Osteocyte (in vitro differentiated cells): ENCODE measurements around the gene EXOC8. TPM values are rescaled to one million over a fixed set of nuclear protein-coding genes. Genes with fewer than 3 reads are reported as not detected.

Experiments
- DNase-seq: peaks from one replicate; pipeline ENCODE4 v3.0.0; 2021; ENCODE audit warnings: mixed read lengths; ENCODE audit not compliant: unreplicated experiment; ENCODE audit errors: extremely low spot score
- H3K27ac Mint-ChIP-seq: one replicate; pipeline ENCODE4 v1.8.0; 2021; ENCODE audit warnings: mild to moderate bottlenecking, mixed read lengths; ENCODE audit not compliant: unreplicated experiment
- H3K27me3 Mint-ChIP-seq: one replicate; pipeline ENCODE4 v1.8.0; 2021; ENCODE audit warnings: mixed read lengths; ENCODE audit not compliant: unreplicated experiment
- H3K36me3 Mint-ChIP-seq: one replicate; pipeline ENCODE4 v1.8.0; 2021; ENCODE audit warnings: mixed read lengths; ENCODE audit not compliant: unreplicated experiment
- H3K4me1 Mint-ChIP-seq: one replicate; pipeline ENCODE4 v1.8.0; 2021; ENCODE audit warnings: mixed read lengths; ENCODE audit not compliant: unreplicated experiment
- H3K4me3 Mint-ChIP-seq: one replicate; pipeline ENCODE4 v1.8.0; 2021; ENCODE audit warnings: mild to moderate bottlenecking, moderate library complexity, mixed read lengths; ENCODE audit not compliant: unreplicated experiment
- H3K9me3 Mint-ChIP-seq: one replicate; pipeline ENCODE4 v1.8.0; 2021; ENCODE audit warnings: mixed read lengths; ENCODE audit not compliant: unreplicated experiment
- total RNA-seq: library from RNA; stranded (reverse); gene quantifications from 2 replicates; pipeline ENCODE4 v1.2.1, GENCODE V29; 2021
- TF ChIP-seq, protein P1 (sequence below): fragments of 200-600 bp; sonication (generic); IDR thresholded peaks from 2 replicates; pipeline ENCODE4 v1.5.0; 2021; ENCODE audit warnings: antibody characterized with exemption, mild to moderate bottlenecking, moderate library complexity

EXOC8 gene
- total RNA-seq, 1 donor from 2014 or later, result 13.4 TPM

DNA sequence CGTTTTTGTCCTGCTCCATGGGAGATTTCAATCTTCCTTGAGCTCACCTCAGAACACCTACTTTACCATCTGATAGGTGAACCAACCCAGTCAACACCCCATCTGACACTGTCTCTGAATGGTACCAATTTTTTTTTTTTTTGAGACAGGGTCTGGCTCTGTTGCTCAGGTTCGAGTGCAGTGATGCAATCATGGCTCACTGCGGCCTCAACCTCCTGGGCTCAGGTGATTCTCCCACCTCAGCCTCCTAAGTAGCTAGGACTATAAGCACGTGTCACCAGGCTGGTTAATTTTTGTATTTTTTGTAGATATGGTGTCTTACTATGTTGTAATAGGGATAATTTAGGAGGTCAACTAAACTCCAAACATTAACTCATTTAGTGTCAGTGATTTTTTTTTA, 36.7 kb upstream of the EXOC8 start:
- no peak overlapping the region for H3K4me3 Mint-ChIP-seq
- DNase-seq, result no peak
- peaks cover 9% of the 10 kb centered on the region for H3K4me1 Mint-ChIP-seq
- no peaks in the 10 kb centered on the region for H3K27me3 Mint-ChIP-seq
- no peaks in the 10 kb centered on the region for H3K9me3 Mint-ChIP-seq
- no peak overlapping the region for H3K27ac Mint-ChIP-seq
- TF ChIP-seq, protein P1, sequence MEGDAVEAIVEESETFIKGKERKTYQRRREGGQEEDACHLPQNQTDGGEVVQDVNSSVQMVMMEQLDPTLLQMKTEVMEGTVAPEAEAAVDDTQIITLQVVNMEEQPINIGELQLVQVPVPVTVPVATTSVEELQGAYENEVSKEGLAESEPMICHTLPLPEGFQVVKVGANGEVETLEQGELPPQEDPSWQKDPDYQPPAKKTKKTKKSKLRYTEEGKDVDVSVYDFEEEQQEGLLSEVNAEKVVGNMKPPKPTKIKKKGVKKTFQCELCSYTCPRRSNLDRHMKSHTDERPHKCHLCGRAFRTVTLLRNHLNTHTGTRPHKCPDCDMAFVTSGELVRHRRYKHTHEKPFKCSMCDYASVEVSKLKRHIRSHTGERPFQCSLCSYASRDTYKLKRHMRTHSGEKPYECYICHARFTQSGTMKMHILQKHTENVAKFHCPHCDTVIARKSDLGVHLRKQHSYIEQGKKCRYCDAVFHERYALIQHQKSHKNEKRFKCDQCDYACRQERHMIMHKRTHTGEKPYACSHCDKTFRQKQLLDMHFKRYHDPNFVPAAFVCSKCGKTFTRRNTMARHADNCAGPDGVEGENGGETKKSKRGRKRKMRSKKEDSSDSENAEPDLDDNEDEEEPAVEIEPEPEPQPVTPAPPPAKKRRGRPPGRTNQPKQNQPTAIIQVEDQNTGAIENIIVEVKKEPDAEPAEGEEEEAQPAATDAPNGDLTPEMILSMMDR, result no peak
- H3K36me3 Mint-ChIP-seq, result peaks cover 6% of the 10 kb centered on the region

DNA sequence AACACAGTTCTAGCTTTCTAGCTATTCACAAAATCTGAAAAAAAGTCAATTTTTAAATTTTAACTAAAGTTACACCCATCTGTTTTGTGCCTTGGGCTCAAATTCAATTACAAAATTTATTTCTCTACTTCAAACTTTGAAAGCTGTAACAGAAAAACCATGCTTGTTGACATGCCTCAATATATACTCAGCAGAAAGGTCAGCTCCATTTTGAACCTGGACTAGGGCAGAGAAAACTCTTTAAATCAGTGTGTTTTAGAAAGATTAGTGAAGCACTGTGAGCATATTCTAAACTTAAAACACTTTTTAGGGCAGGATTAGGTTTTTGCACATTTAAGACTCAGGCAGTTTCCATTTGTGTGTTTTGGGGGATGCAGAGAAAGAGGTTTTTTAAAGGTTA, 34.8 kb upstream of the EXOC8 start:
- H3K4me3 Mint-ChIP-seq, result no peak overlapping the region
- no peak for DNase-seq
- TF ChIP-seq, protein P1, result no peak
- peaks cover 8% of the 10 kb centered on the region for H3K36me3 Mint-ChIP-seq
- no peak overlapping the region for H3K27ac Mint-ChIP-seq
- H3K4me1 Mint-ChIP-seq, result peaks cover 9% of the 10 kb centered on the region
- no peaks in the 10 kb centered on the region for H3K9me3 Mint-ChIP-seq
- no peaks in the 10 kb centered on the region for H3K27me3 Mint-ChIP-seq

DNA sequence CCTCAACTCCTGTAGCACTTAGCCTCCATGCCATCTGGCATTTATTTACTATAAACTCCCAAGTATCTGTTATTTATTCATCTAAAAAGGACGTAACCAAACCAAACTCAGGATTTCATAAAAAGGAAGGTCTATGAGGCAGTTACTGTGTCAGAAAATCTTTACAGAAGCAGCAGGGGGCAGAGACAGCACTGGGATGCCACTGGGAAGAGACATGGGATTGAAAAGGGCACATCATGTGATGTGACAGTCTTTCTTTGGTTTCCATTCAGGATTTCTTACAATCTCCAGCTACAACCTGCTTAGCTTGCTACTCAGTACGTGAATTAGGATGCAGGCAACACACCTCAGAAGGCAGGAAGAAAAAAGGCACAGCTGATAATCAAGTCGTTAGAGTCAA, 31.6 kb upstream of the EXOC8 start:
- H3K4me3 Mint-ChIP-seq, result no peak overlapping the region
- no peaks in the 10 kb centered on the region for H3K27me3 Mint-ChIP-seq
- no peaks in the 10 kb centered on the region for H3K9me3 Mint-ChIP-seq
- H3K36me3 Mint-ChIP-seq, result peaks cover 25% of the 10 kb centered on the region
- no peak overlapping the region for H3K27ac Mint-ChIP-seq
- H3K4me1 Mint-ChIP-seq, result peaks cover 3% of the 10 kb centered on the region
- no peak for DNase-seq
- TF ChIP-seq, protein P1, result no peak

DNA sequence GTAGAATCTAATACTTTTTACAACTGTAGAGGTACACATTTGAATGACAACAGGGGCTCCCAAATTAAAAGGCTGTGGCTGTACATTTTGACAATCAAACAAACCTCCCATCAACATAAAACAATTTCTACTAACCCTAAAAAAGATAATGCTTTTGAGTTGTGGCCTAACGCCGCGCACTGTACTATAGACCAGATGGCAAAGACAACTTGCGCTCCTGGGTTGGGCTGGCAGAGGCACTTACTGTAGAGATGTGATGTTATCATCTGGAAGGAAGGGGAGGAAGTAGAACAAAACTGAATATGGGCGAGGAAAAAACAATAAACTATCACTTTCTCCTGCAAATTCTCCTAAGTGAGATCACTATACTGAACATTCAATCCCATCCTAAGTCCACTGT, 26.5 kb upstream of the EXOC8 start:
- H3K4me3 Mint-ChIP-seq, result no peak overlapping the region
- H3K4me1 Mint-ChIP-seq, result peaks cover 4% of the 10 kb centered on the region
- TF ChIP-seq, protein P1, result no peak
- no peak overlapping the region for H3K27ac Mint-ChIP-seq
- H3K27me3 Mint-ChIP-seq, result no peaks in the 10 kb centered on the region
- no peak for DNase-seq
- no peaks in the 10 kb centered on the region for H3K9me3 Mint-ChIP-seq
- H3K36me3 Mint-ChIP-seq, result peaks cover 39% of the 10 kb centered on the region

DNA sequence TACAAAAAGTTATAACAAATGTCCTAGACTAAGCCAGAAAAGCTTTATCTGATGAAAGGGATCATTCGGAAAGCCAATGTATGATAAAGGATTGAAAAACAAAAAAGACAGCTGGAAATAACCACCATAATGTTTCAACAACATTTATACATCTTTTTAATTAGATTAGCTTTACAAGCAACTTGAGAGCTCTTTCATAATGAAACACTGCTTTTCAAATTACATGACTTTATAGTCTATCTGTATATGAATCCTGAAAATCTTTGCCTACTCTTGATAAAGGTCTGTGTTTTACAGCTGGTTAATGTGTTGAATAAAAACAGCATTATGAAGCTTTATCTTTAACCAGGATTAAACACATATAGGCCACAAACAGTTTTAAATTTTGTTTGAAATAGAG, 26.0 kb upstream of the EXOC8 start:
- Mint-ChIP-seq H3K4me3 (no peak overlapping the region), H3K9me3 (no peaks in the 10 kb centered on the region), H3K36me3 (peaks cover 39% of the 10 kb centered on the region), H3K27ac (no peak overlapping the region), H3K27me3 (no peaks in the 10 kb centered on the region), H3K4me1 (peaks cover 4% of the 10 kb centered on the region)
- no peak for DNase-seq
- TF ChIP-seq, protein P1, result no peak
